Sigmoid colon (tissue), 7 donors: ENCODE data around the gene ST3GAL2. TPM values are rescaled to one million over a fixed set of nuclear protein-coding genes. Genes with fewer than 3 reads are reported as not detected.

Experiments used
- DNase-seq: peaks from one replicate; pipeline ENCODE4 v3.0.0-alpha.2; 2019
- H3K27ac ChIP-seq, 4 donors: fragments of 200-600 bp; sonication (generic); one replicate each; pipeline ENCODE4 v1.5.1; 2016 to 2019; ENCODE audit warnings: mild to moderate bottlenecking in 1 of 4
- H3K27me3 ChIP-seq, 3 donors: fragments of 200-600 bp; sonication (generic); one replicate each; pipeline ENCODE4 v1.5.1; 2019; ENCODE audit warnings: mild to moderate bottlenecking in 1 of 3
- H3K36me3 ChIP-seq, 4 donors: fragments of 200-600 bp; sonication (generic); one replicate each; pipeline ENCODE4 v1.5.1; 2016 to 2019
- H3K4me1 ChIP-seq, 4 donors: fragments of 200-600 bp; sonication (generic); one replicate each; pipeline ENCODE4 v1.5.1; 2017 to 2019
- H3K4me3 ChIP-seq, 4 donors: fragments of 200-600 bp; sonication (generic); one replicate each; pipeline ENCODE4 v1.5.1; 2017 to 2019; ENCODE audit warnings: mild to moderate bottlenecking in 2 of 4, moderate library complexity in 1 of 4
- H3K9me3 ChIP-seq, 4 donors: fragments of 200-600 bp in 3 of 4; sonication (generic) in 3 of 4; one replicate each; pipeline versions ENCODE4 v1.5.1 to v1.6.1; 2013 to 2019
- CTCF ChIP-seq, 4 experiments: fragments of 450-650 bp in 3 of 4; fragments of 200-600 bp in 1 of 4; IDR thresholded peaks; one replicate each; pipeline ENCODE4 v1.5.1; 2016 to 2019; ENCODE audit warnings: antibody characterized with exemption in 4 of 4, mild to moderate bottlenecking in 3 of 4, moderate library complexity in 2 of 4
- EP300 ChIP-seq, 4 donors: sonication (generic); formaldehyde crosslinking; IDR thresholded peaks; one replicate each; pipeline ENCODE4 v1.6.1; 2017; ENCODE audit warnings: antibody characterized with exemption in 4 of 4
- POLR2A ChIP-seq, 2 donors: fragments of 450-650 bp; IDR thresholded peaks; one replicate each; pipeline ENCODE4 v1.6.1; 2016; ENCODE audit warnings: antibody characterized with exemption in 2 of 2, mild to moderate bottlenecking in 2 of 2, moderate library complexity in 2 of 2
- POLR2AphosphoS5 ChIP-seq, 4 donors: sonication (generic); formaldehyde crosslinking; IDR thresholded peaks; one replicate each; pipeline ENCODE4 v1.6.1; 2017; ENCODE audit warnings: antibody characterized with exemption in 4 of 4
- WGBS, 2 donors: extraction: QIAGEN DNeasy Blood & Tissue Kit; methylation state at CpG; one replicate each; pipeline ENCODE4 v1.1.7; 2013; 5-methylcytosine and 5-hydroxymethylcytosine counted together
- intact Hi-C: fragments of 100-400 bp; cut with DNase I; formaldehyde crosslinking; loops from one replicate; pipeline ENCODE4 v1.15.1; 2023
- polyA plus RNA-seq, 3 donors: library from polyadenylated mRNA; stranded (reverse); fragments of 200-250 nt; gene quantifications; one replicate each; pipeline ENCODE4 v1.2.3, GENCODE V29; 2013
- total RNA-seq, 4 donors: library from RNA; depleted of rRNA; stranded (reverse); fragments of >200 nt; gene quantifications; one replicate each; pipeline ENCODE4 v1.1.0, GENCODE V29; 2016
- donor health status: healthy with polysubstance abuse.
- donor health status: Bipolar disorder and iron deficiency.
- donor health status: healthy.

The ST3GAL2 gene
- total and polyA plus RNA-seq, 7 donors: 2.3 to 21.3 (median 14.0) TPM

- peak overlapping the region; percentile 73 to 92 (median 85) for H3K27ac ChIP-seq
- peaks cover 0 to 16% (median 7%) of the 10 kb centered on the region in 4 donors for H3K36me3 ChIP-seq
- no peaks in the 10 kb centered on the region for H3K27me3 ChIP-seq
- H3K9me3 ChIP-seq: no peaks in the 10 kb centered on the region
- no peak for TF ChIP-seq EP300 (IDR thresholded peaks at IDR 0.05)
- TF ChIP-seq POLR2A (IDR thresholded peaks at IDR 0.05): no peak
- H3K4me1 ChIP-seq: peaks cover 0 to 23% (median 14%) of the 10 kb centered on the region in 4 donors
- H3K4me3 ChIP-seq: peak overlapping the region; percentile 45 to 72 (median 61)
- DNase-seq: peak; percentile 80
- 0% methylated on average over 31 of the region's 31 CpGs for WGBS, 2 donors
- intact Hi-C loops: loop anchor here (2.0 kb wide), 2 partner anchors 58 to 146 kb away; partner anchors contain the start of gene ST3GAL2
These were observed 58.5 kb downstream of the ST3GAL2 start for GRCh38 chr16:70380248-70380918.

DNA sequence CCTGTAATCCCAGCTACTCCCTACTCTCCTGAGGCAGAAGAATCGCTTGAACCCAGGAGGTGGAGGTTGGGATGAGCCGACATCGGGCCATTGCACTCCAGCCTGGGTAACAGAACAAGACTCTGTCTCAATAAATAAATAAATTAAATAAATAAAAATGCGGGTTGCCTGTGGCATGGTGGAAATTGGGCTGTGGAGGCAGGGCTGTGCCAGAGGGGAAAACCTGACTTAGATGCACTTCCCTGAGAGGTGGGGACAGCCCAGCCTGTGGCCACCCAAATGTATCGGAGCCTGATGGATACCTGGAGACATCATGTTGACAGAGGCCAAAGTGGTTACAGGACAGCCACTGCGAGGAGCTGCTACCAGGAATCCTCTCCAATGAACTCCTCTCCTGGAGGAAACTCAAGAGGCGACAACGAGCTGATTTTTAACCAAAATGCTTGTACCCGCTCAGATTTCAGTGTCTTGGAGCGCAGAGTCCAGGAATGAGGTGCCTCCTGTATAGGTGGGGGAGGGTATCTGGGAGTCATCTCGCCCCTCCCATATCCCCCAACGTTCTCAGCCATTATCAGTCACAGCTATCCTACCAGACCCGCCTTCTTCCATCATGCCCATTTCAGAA, 59.9 kb downstream of the ST3GAL2 start:
- 87% methylated on average over 13 of the region's 13 CpGs for WGBS, 2 donors
- TF ChIP-seq CTCF (IDR thresholded peaks at IDR 0.05) (no peak), POLR2AphosphoS5 (IDR thresholded peaks at IDR 0.05) (peak in 1 of 4 donors; percentile 18), POLR2A (IDR thresholded peaks at IDR 0.05) (no peak), EP300 (IDR thresholded peaks at IDR 0.05) (no peak)
- no peak for DNase-seq
- intact Hi-C loops: loop anchor here (10.0 kb wide), 1 partner anchor 276 kb away; no protein-coding TSS in a partner anchor
- H3K27me3 ChIP-seq: no peaks in the 10 kb centered on the region
- H3K4me3 ChIP-seq: no peak overlapping the region
- no peaks in the 10 kb centered on the region for H3K9me3 ChIP-seq
- peaks cover 0 to 23% (median 14%) of the 10 kb centered on the region in 4 donors for H3K4me1 ChIP-seq
- H3K36me3 ChIP-seq: peaks cover 0 to 30% (median 7%) of the 10 kb centered on the region in 4 donors
- H3K27ac ChIP-seq: no peak overlapping the region

GRCh38 chr16:70377782-70378181, 61.1 kb downstream of the ST3GAL2 start:
- WGBS, 2 donors: 76 to 79% methylated on average over 2 of the region's 2 CpGs
- intact Hi-C loops: loop anchor here (10.0 kb wide), 1 partner anchor 277 kb away; no protein-coding TSS in a partner anchor
- Histone ChIP-seq H3K4me3 (no peak overlapping the region), H3K4me1 (peaks cover 0 to 23% (median 14%) of the 10 kb centered on the region in 4 donors), H3K27ac (no peak overlapping the region), H3K27me3 (no peaks in the 10 kb centered on the region), H3K36me3 (peaks cover 0 to 42% (median 12%) of the 10 kb centered on the region in 4 donors), H3K9me3 (no peaks in the 10 kb centered on the region)
- DNase-seq: no peak
- TF ChIP-seq POLR2AphosphoS5 (IDR thresholded peaks at IDR 0.05): peak in 1 of 4 donors; percentile 10
- TF ChIP-seq POLR2A (IDR thresholded peaks at IDR 0.05): no peak

DNA sequence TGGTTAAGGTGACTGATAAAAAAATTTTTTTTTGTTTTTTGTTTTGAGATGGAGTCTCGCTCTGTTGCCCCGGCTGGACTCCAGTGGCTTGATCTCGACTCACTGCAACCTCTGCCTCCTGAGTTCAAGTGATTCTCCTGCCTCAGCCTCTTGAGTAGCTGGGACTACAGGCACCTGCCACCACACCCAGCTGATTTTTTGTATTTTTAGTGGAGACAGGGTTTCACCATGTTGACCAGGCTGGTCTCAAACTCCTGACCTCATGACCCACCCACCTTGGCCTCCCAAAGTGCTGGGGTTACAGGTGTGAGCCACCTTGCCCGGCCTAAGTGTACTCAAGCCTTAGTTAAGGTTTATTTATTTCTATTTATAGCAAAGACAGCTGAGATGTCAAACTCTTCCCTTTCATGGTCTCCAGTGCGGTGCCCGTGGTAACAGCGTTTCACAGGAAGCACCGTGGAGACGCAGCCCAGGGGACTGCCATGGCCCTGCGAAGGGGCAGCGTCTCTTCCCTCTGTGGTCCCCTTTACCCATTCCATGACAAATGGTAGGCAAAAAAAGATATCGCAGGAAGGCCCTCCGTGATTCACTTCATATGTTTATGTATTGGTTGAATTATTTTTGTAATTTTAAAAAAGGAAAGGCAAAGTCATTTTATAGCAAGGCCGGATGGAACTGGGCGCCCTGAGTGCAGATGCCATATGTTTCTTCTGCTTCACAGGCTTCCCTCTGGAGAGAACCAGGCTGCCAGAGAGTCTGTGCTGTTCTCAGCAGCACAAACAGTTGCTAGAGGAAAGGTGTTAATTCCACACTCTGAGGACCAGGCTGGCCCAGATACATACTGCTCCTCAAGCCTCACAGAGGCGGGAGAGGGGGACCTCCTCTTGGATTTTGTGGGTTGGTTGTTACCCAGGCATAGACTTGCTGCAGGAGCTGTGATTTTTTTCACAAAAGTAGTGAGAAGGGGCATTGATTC, 63.0 kb downstream of the ST3GAL2 start:
- TF ChIP-seq POLR2A (IDR thresholded peaks at IDR 0.05) (no peak), EP300 (IDR thresholded peaks at IDR 0.05) (no peak), CTCF (IDR thresholded peaks at IDR 0.05) (no peak), POLR2AphosphoS5 (IDR thresholded peaks at IDR 0.05) (no peak)
- H3K9me3 ChIP-seq: no peaks in the 10 kb centered on the region
- H3K27ac ChIP-seq: no peak overlapping the region
- intact Hi-C loops: loop anchor here (10.0 kb wide), 1 partner anchor 279 kb away; no protein-coding TSS in a partner anchor
- H3K36me3 ChIP-seq: peaks cover 10 to 58% (median 23%) of the 10 kb centered on the region in 4 donors
- H3K27me3 ChIP-seq: no peaks in the 10 kb centered on the region
- DNase-seq: no peak
- H3K4me1 ChIP-seq: peaks cover 0 to 16% (median 10%) of the 10 kb centered on the region in 4 donors
- H3K4me3 ChIP-seq: no peak overlapping the region
- 89 to 92% methylated on average over 16 of the region's 16 CpGs for whole genome bisulfite sequencing, 2 donors

- Histone ChIP-seq H3K36me3 (peaks cover 10 to 74% (median 27%) of the 10 kb centered on the region in 4 donors), H3K9me3 (no peaks in the 10 kb centered on the region), H3K4me1 (no peaks in the 10 kb centered on the region), H3K27me3 (no peaks in the 10 kb centered on the region), H3K4me3 (no peak overlapping the region), H3K27ac (no peak overlapping the region)
- no peak for DNase-seq
- 94 to 95% methylated on average over 8 of the region's 8 CpGs for WGBS, 2 donors
- no peak for TF ChIP-seq POLR2A (IDR thresholded peaks at IDR 0.05)
- no peak for TF ChIP-seq EP300 (IDR thresholded peaks at IDR 0.05)
- TF ChIP-seq POLR2AphosphoS5 (IDR thresholded peaks at IDR 0.05): no peak
- intact Hi-C loops: loop anchor here (10.0 kb wide), 1 partner anchor 281 kb away; no protein-coding TSS in a partner anchor
These were observed 64.7 kb downstream of the ST3GAL2 start for GRCh38 chr16:70374213-70374612.
